ENCODE data around the gene SEMA3D. TPM values are rescaled to one million over a fixed set of nuclear protein-coding genes. Genes with fewer than 3 reads are reported as not detected.

Gene SEMA3D
- total RNA-seq, 1 donor from 2014 or later, result 4.5 TPM

DNA sequence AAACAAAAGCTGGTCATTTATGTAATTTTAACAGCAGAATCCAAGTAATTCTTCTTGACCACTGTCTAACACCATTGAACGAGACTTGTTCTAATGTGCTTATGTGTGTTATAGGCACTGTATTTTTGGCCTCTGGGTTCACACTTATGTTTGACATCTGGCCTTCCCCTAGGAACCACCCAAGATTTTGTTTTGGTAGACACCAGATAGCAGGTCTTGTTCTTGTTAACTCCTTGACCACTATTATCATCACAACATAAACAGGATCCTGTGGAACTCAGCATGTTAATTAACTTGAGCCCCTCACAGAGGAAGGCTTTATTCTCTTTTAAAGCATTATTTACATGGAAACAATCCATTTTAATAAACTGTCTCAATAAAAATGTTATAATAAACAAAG lies 167.7 kb downstream of the SEMA3D start:
- Histone ChIP-seq H3K27ac (no peak overlapping the region), H3K36me3 (no peaks in the 10 kb centered on the region), H3K27me3 (no peaks in the 10 kb centered on the region), H3K4me1 (no peaks in the 10 kb centered on the region), H3K4me3 (no peak overlapping the region), H3K9me3 (no peaks in the 10 kb centered on the region)
- no peak for DNase-seq (ENCODE audit: low spot score in 2 of 2)
- intact Hi-C loops (cut with DNase I), result no loop called here
- TF ChIP-seq, protein P1, sequence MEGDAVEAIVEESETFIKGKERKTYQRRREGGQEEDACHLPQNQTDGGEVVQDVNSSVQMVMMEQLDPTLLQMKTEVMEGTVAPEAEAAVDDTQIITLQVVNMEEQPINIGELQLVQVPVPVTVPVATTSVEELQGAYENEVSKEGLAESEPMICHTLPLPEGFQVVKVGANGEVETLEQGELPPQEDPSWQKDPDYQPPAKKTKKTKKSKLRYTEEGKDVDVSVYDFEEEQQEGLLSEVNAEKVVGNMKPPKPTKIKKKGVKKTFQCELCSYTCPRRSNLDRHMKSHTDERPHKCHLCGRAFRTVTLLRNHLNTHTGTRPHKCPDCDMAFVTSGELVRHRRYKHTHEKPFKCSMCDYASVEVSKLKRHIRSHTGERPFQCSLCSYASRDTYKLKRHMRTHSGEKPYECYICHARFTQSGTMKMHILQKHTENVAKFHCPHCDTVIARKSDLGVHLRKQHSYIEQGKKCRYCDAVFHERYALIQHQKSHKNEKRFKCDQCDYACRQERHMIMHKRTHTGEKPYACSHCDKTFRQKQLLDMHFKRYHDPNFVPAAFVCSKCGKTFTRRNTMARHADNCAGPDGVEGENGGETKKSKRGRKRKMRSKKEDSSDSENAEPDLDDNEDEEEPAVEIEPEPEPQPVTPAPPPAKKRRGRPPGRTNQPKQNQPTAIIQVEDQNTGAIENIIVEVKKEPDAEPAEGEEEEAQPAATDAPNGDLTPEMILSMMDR (IDR thresholded peaks at IDR 0.05), result no peak

DNA sequence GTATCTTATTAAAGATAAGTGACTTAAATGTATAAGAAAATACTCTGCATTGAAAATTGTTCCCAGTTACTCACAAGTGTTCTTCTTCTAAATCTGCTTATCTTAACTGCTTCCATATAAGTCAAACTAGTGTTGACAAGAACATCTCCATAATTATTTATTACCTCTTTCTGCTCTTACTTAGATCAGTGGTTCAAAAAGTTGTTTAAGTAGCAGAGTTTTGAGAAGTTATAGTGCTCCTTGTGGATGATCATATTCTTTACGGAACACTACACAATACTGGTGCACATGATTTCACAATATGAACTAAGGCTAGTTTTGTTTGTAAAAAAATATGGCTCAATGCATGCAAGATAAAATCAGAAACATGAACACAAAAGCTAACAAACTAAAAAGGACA lies 168.4 kb downstream of the SEMA3D start:
- no peak overlapping the region for H3K27ac ChIP-seq
- no peaks in the 10 kb centered on the region for H3K27me3 ChIP-seq
- DNase-seq (ENCODE audit: low spot score in 2 of 2), result no peak
- intact Hi-C loops (cut with DNase I), result no loop called here
- no peaks in the 10 kb centered on the region for H3K4me1 ChIP-seq
- H3K36me3 ChIP-seq, result no peaks in the 10 kb centered on the region
- no peak overlapping the region for H3K4me3 ChIP-seq
- no peaks in the 10 kb centered on the region for H3K9me3 ChIP-seq
- TF ChIP-seq, protein P1 (IDR thresholded peaks at IDR 0.05), result no peak

DNA sequence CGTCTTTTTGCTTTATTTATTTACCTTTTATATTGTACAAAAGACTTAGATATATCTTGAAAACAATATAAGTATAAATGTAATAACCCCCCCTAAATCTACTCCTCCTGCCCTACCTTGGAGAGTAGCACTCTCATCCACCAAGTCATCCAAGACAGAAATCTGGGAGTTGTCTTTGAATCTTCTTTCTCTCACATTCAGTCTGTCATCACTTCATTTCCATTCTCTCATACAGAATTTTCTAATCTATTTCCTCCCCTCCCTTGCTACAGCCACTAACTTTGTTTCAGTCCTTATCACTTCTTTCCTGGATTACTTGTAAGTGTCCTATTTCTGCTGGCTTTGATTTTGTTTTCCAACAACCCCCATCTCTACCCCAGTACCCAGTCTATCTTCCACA lies 170.6 kb downstream of the SEMA3D start:
- intact Hi-C loops (cut with DNase I), result no loop called here
- H3K36me3 ChIP-seq, result no peaks in the 10 kb centered on the region
- no peak overlapping the region for H3K27ac ChIP-seq
- no peak overlapping the region for H3K4me3 ChIP-seq
- TF ChIP-seq, protein P1 (IDR thresholded peaks at IDR 0.05), result no peak
- no peaks in the 10 kb centered on the region for H3K27me3 ChIP-seq
- H3K9me3 ChIP-seq, result no peaks in the 10 kb centered on the region
- no peak for DNase-seq (ENCODE audit: low spot score in 2 of 2)
- H3K4me1 ChIP-seq, result no peaks in the 10 kb centered on the region

DNA sequence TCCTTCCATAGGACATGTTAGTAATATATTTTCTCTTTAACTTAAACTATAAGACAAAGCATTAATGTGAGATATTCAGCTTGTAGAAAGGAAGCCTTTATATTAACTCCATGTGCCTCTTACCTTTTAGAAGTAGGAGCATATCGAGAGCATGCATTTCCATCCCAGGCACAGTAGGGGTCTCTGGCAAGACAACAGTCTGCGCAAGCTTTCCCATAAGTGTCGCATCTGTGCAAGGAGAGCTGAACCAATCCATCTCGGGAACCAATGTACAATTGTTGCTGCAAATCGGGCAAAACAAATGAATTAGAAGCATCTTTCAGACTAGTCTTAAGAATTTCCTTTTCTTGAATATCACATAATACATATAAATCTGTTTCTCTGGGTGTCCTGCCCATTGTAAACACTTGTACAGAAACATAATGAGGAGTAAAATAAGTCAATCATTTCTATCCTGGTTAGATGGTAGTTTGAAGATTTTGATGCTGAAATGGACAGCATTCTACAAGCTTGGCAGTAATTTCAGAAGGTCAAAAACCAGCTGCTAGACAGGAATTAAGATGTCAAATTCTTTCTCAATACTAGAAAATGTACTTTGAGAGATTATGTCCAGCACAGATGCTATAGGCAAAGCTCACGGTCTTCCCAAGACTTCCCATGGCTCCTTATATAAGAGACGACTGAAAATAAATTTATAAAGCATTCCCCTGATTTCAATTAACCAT lies 171.8 kb downstream of the SEMA3D start:
- Histone ChIP-seq H3K9me3 (no peaks in the 10 kb centered on the region), H3K4me3 (no peak overlapping the region), H3K36me3 (no peaks in the 10 kb centered on the region), H3K27me3 (no peaks in the 10 kb centered on the region), H3K4me1 (no peaks in the 10 kb centered on the region), H3K27ac (no peak overlapping the region)
- intact Hi-C loops (cut with DNase I), result no loop called here
- TF ChIP-seq, protein P1 (IDR thresholded peaks at IDR 0.05), result no peak
- no peak for DNase-seq (ENCODE audit: low spot score in 2 of 2)

DNA sequence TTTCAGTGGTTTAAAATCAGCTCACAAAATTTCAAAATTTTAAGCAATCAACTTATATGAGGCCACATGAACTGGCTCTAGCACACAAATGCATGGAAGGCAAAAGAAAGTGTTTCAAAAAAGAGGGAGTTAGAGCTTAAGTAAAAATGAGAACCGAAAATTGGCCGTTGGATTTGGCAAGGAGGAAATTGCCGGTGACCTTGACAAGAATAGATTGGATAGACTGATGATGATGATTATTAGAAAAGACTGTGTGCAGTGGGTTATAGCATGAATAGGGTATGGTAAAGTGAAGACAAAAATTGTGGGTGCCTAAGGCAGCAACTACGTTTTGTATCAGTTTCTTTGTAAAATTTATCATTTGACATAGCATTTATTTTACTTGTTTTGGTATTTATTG lies 175.7 kb downstream of the SEMA3D start:
- TF ChIP-seq, protein P1 (IDR thresholded peaks at IDR 0.05), result no peak
- intact Hi-C loops (cut with DNase I), result no loop called here
- no peaks in the 10 kb centered on the region for H3K27me3 ChIP-seq
- no peaks in the 10 kb centered on the region for H3K4me1 ChIP-seq
- H3K9me3 ChIP-seq, result no peaks in the 10 kb centered on the region
- no peak overlapping the region for H3K27ac ChIP-seq
- H3K4me3 ChIP-seq, result no peak overlapping the region
- DNase-seq (ENCODE audit: low spot score in 2 of 2), result no peak
- no peaks in the 10 kb centered on the region for H3K36me3 ChIP-seq

DNA sequence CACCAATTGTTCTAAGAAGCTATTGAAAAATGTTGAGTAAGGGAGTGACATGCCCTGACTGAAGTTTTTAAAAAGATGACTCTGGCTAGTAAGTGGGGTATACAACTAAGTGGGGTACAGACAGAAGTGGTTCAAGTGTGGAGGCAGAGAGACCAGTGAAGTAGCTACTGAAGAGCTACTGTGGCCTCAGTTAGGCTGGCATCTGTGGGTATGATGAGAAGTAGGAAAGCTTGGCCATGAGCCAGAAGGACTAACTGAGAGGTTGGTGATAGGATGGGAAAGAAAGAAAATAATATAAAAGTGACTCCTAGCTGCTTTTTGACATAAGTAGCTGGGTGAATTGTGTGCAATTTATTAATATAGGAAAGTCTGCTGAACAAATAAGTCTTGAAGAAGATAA lies 176.6 kb downstream of the SEMA3D start:
- Histone ChIP-seq H3K27me3 (no peaks in the 10 kb centered on the region), H3K36me3 (no peaks in the 10 kb centered on the region), H3K4me1 (no peaks in the 10 kb centered on the region), H3K9me3 (no peaks in the 10 kb centered on the region), H3K27ac (no peak overlapping the region), H3K4me3 (no peak overlapping the region)
- no peak for DNase-seq (ENCODE audit: low spot score in 2 of 2)
- intact Hi-C loops (cut with DNase I), result no loop called here
- TF ChIP-seq, protein P1 (IDR thresholded peaks at IDR 0.05), result no peak
